ENCODE results near the gene WARS2. TPM values are rescaled to one million over a fixed set of nuclear protein-coding genes. Genes with fewer than 3 reads are reported as not detected.

WARS2 gene
- total RNA-seq, 2 experiments from 2014 or later, result 10.3 to 12.9 TPM

DNA sequence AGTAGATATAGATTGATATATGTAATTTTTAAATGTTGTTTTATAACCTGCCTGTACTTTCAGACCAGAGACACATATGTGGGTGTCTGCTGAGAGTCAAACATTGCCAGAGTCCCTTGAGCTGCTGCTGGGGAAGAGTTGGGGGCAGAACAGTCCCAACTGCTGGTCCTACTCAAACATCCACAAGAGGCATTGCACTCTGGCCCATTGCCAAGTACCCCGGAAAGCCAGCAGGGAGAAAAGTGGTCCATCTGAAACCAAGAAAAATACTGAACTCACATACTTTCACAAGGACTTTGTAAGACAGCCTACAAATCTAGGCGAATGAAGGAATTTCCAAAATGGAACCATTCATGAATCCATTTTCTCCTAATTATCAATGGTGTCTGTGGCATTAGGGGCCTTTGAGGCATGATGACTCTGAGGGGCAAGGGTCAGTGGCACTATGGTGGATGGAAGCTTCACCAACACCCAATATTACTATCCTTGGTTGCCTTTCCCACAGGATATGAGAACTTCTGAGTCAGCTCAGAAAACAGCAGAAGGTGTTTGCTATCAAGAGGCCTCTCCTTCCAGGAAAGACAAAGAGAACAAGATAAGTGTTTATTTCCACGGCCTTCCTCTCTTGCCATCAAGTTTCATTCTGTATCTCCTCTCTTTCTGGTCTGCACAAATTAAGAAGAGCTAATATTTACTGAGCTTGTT lies 145.0 kb downstream of the WARS2 start:
- no peak overlapping the region for H3K4me3 Mint-ChIP-seq
- H3K9me3 Mint-ChIP-seq, result peaks cover 2% of the 10 kb centered on the region
- H3K4me1 Mint-ChIP-seq, result no peaks in the 10 kb centered on the region
- DNase-seq, result no peak
- ChIA-PET POLR2A (no interaction called here), CTCF (interaction anchor here (1.4 kb wide), 1 partner anchor 14 kb away, joined by 3 read pairs; no protein-coding TSS in a partner anchor)
- peaks cover 83% of the 10 kb centered on the region for H3K27me3 Mint-ChIP-seq
- H3K27ac Mint-ChIP-seq, result no peak overlapping the region
- peaks cover 2% of the 10 kb centered on the region for H3K36me3 Mint-ChIP-seq (ENCODE audit: low read depth)

DNA sequence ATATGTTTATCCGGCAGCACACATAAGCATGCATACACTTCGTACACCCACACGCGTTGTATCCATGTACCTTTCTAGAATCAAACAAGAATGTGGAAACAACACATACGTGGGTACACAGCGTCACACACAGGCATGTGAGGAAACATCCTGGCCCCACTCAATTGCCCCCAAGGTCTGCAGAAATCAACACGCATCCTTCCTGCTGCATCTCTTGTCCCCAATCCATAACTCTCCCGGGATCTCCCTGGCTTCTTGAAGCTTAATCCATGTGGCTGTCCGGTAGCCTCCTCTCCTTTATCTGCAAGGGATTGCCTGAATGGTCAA lies 146.8 kb downstream of the WARS2 start:
- H3K4me3 Mint-ChIP-seq, result no peak overlapping the region
- ChIA-PET CTCF (interaction anchor here (1.0 kb wide), 2 partner anchors 12 to 13 kb away, joined by 3 read pairs; no protein-coding TSS in a partner anchor), POLR2A (no interaction called here)
- no peak for DNase-seq
- peaks cover 5% of the 10 kb centered on the region for H3K36me3 Mint-ChIP-seq (ENCODE audit: low read depth)
- H3K9me3 Mint-ChIP-seq, result peaks cover 2% of the 10 kb centered on the region
- no peaks in the 10 kb centered on the region for H3K4me1 Mint-ChIP-seq
- H3K27ac Mint-ChIP-seq, result no peak overlapping the region
- H3K27me3 Mint-ChIP-seq, result peaks cover 83% of the 10 kb centered on the region

DNA sequence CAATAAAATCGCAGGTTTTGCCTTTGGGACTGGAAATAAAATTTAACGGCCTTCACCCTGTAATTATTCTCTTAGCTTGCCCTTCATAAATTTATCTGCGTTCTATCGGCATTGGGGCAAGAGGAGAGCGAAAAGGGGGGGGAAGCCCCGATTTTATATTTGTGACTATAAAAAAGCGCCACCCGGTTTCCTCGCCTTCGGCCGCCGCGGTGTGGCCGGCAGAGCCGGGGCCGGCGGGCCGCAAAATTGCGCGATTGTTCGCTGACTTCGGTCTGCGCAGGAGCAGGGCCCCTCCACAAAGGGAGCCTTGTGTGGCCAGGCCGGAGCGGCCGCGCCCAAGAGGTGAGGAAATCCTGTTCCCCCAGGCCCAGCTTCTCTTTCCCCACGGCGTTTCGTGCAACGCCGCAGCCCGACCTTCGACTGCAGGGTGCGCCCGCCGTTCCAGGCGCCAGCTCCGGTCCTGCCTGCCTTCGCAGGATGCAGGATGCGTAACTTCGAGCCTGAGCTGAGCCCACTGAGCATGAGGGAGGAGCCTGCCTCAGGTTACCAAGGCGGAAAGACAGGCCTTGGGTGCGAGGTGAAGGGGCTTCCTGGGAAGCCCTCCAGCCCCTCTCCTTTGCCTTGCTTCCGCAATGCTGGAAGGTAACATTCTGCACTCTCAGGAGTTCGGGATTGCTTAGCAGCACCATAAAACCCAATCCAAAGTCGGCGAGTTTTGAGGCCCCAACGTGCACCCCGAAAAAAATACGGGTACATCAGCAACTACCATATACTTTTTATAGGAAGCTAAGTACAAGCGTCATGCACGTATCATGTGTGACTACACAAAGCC lies 147.4 kb downstream of the WARS2 start:
- POLR2A ChIA-PET, result no interaction called here
- CTCF ChIA-PET, result interaction anchor here (1.0 kb wide), 2 partner anchors 11 to 13 kb away, joined by 3 read pairs; no protein-coding TSS in a partner anchor
- no peak overlapping the region for H3K27ac Mint-ChIP-seq

DNA sequence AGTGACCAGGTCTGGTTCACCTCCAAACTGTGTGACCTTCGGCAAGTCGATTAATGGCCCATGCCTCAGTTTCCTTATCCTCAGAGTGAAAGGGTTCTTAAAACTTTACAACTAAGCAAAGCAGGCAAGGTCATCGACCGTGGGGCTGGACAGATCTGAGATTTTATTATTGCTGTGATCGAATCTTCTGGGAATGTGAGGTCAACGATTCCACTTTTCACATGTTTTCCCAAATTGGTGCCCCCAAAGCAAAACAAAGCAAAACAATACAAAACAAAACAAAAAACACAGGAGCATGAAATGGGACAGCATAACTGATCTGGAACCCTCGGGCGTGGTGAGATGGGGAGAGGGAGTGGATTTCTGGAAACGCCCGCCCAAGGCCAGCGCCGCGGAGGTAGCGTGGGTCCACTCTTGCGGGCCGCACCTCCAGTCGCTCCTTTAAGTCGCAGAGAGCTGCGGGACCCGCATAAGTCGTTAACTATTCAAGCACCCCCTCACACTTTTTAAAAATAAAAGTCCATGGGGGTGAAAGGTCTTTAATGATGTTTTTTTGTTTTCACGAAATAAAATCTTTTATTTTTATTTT lies 148.1 kb downstream of the WARS2 start:
- peaks cover 2% of the 10 kb centered on the region for H3K9me3 Mint-ChIP-seq
- ChIA-PET CTCF (no interaction called here), POLR2A (no interaction called here)
- peaks cover 8% of the 10 kb centered on the region for H3K36me3 Mint-ChIP-seq (ENCODE audit: low read depth)
- no peaks in the 10 kb centered on the region for H3K4me1 Mint-ChIP-seq
- H3K4me3 Mint-ChIP-seq, result no peak overlapping the region
- peaks cover 83% of the 10 kb centered on the region for H3K27me3 Mint-ChIP-seq
- no peak for DNase-seq
- H3K27ac Mint-ChIP-seq, result peak overlapping the region; percentile 33

More for the DNA sequence above, 147.4 kb downstream of the WARS2 start:
- Mint-ChIP-seq H3K4me1 (no peaks in the 10 kb centered on the region), H3K36me3 (ENCODE audit: low read depth) (peaks cover 8% of the 10 kb centered on the region), H3K4me3 (no peak overlapping the region), H3K9me3 (peaks cover 2% of the 10 kb centered on the region), H3K27me3 (peaks cover 83% of the 10 kb centered on the region)
- no peak for DNase-seq

DNA sequence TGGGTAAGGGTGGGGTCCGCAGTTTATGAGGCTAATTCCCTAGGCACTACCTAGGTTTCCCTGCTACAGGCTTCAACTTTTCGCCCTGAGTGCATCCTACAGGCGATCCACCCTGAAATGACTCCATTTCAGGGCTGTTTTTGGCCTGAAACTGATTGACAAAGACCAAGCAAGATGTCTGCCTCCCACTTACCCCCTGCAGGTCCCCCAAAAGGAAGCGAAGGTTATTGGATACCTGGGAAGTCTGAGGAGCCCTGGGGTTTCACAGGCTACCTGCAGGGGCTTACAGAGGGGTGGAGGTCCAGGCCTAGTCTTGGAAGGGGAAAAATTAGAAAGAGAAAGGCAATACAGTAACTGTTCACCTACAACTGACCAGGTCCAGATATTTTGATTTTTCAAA lies 149.0 kb downstream of the WARS2 start:
- DNase-seq, result no peak
- ChIA-PET CTCF (no interaction called here), POLR2A (no interaction called here)
- H3K4me1 Mint-ChIP-seq, result peaks cover 6% of the 10 kb centered on the region
- peaks cover 86% of the 10 kb centered on the region for H3K27me3 Mint-ChIP-seq
- peaks cover 8% of the 10 kb centered on the region for H3K36me3 Mint-ChIP-seq (ENCODE audit: low read depth)
- no peak overlapping the region for H3K4me3 Mint-ChIP-seq
- peaks cover 5% of the 10 kb centered on the region for H3K9me3 Mint-ChIP-seq
- H3K27ac Mint-ChIP-seq, result no peak overlapping the region

DNA sequence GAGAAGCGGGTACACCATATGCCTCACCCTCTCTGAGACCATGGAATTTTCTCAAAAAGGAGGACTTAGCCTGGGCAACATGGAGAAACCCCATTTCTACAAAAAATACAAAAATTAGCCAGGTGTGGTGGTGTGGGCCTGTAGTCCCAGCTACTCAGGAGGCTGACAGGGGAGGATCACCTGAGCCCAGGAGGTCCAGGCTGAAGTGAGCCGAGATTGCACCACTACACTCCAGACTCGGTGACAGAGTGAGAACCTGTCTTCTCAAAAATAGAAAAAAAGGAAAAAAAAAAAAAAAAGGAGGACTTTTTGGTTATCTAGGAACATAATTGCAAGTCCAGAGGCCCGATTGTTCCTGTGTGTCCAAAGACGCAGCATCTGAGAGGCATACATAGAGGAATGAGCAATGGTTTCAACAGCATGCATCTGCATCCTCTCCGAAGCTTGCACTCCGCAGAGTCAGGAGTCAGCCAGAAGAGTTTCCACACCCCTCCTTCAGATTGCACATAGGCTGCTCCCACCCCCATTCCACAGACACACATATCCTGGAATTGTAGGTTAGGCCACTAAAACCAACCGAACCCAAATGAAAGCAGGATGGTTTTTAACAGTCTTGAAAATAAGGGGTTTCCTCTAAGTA lies 149.8 kb downstream of the WARS2 start:
- POLR2A ChIA-PET, result no interaction called here
- Mint-ChIP-seq H3K4me3 (no peak overlapping the region), H3K9me3 (peaks cover 5% of the 10 kb centered on the region), H3K27ac (no peak overlapping the region), H3K27me3 (peaks cover 88% of the 10 kb centered on the region), H3K36me3 (ENCODE audit: low read depth) (peaks cover 8% of the 10 kb centered on the region), H3K4me1 (peaks cover 6% of the 10 kb centered on the region)
- no peak for DNase-seq
- CTCF ChIA-PET, result interaction anchor here (0.6 to 2.1 kb wide), 2 partner anchors 18 to 103 kb away, joined by 4 to 12 read pairs; no protein-coding TSS in a partner anchor

DNA sequence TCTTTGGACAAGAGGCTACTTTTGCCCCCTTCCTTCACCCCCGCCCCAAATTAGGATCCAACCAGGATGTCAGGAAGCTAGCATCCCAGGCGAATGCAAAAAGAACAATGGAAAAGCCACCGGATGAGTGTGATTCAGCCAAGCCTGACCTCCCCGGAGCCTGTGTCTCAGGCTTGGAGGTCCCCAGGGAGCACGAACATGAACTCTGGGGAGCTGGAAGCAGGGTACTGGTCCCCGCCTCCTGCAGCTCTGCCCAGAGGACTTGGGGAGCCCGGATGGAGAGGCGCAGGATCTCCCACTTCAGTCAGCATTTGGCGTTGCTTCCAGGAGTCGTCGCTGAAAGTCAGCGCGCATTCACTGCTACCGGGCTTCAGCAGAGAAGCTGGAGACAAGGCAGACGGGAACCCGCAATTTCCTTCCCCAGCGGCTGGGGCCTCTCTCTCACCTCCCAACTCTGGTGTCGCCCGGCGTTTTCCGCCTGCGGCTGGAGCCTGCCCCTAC lies 150.5 kb downstream of the WARS2 start:
- H3K27ac Mint-ChIP-seq, result no peak overlapping the region
- peaks cover 88% of the 10 kb centered on the region for H3K27me3 Mint-ChIP-seq
- POLR2A ChIA-PET, result no interaction called here
- CTCF ChIA-PET, result interaction anchor here (0.9 to 2.1 kb wide), 2 partner anchors 16 to 19 kb away, joined by 3 to 12 read pairs; no protein-coding TSS in a partner anchor
- DNase-seq, result no peak
- peaks cover 5% of the 10 kb centered on the region for H3K9me3 Mint-ChIP-seq
- peak overlapping the region; percentile 7 for H3K4me3 Mint-ChIP-seq
- peaks cover 6% of the 10 kb centered on the region for H3K4me1 Mint-ChIP-seq
- H3K36me3 Mint-ChIP-seq (ENCODE audit: low read depth), result peaks cover 8% of the 10 kb centered on the region

DNA sequence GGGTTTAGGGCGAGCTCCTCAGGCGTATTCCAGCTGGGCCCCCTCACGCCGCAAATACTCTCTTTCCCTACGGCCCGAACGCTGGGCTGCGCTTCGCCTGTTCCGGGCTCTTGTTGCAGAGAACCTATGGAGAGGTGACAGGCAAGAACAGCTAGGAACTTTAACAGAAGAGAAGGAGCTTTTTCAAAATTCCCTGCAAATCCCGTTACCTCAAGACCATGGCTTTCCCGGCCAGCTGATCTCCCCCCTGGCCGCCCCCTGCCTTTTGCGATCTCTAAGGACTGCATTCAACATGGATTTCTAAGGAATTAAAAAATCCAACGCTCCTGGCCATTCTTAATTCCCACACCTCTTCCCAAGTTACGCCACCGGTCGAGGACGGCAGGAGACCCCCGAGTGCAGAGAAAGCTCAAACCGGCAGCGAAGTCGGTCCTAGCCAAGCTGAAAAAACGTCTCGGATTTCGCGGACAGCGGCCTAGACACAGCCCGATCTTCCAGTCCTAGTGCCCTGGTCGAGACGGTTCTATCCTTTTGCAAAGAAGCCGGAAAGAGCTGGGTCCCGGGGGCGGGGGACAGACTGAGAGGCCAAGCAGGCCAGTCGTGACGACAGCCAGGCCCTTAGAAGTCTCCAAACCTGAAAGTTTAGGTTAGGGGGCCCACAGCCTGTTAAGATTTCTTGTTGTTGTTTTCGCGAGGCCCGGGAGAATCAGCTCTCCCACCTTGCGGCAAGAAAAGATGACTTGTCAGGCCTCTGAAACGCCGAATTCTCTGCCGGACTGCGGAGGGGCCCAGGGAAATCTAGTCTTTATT lies 151.2 kb downstream of the WARS2 start:
- Mint-ChIP-seq H3K9me3 (peaks cover 5% of the 10 kb centered on the region), H3K36me3 (ENCODE audit: low read depth) (peaks cover 8% of the 10 kb centered on the region), H3K4me1 (peaks cover 8% of the 10 kb centered on the region), H3K4me3 (peak overlapping the region; percentile 7), H3K27me3 (peaks cover 88% of the 10 kb centered on the region), H3K27ac (peak overlapping the region; percentile 41)
- no peak for DNase-seq
- CTCF ChIA-PET, result interaction anchor here (0.6 to 2.1 kb wide), 3 partner anchors 10 to 20 kb away, joined by 3 to 12 read pairs (median 3); no protein-coding TSS in a partner anchor
- POLR2A ChIA-PET, result no interaction called here

DNA sequence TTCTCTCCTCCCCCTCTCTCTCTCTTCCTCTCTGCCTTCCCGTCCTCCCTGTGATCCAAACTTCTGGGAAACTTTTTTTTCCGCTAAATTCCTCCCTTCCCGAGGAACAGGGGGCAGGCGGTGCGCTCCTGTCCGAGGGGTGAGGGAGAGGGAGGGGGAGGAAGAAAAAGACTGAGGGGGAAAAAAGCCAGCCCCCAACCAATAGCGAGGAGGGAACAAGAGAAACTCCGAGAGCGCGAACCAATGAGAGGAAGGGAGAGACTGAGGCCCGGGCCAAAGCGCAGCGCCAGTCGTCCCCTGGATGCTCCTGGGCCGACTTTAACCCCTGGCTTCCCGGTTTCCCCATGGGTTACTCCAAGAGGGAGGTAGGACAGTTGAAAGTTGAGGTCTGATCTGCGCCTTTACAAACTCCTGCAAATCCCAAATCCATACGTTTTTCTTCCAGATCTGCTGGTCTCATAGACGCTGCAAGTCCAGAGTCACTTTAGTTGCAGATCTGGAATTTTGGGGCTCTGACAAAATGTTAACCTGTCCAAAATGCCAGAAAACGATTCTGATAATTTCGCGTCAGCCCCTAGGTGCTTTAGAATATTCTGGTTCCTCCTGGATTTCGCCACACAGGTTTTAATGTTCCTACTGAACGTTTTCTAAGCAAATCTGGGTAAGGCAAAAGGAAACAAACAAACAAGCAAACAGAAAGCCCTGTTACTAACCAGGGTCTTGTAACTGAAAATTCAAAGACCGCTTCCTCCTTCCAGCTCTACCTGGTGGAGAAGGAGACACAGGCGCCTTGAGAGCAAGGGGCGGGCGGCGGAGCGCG lies 152.1 kb downstream of the WARS2 start, which contains the start of gene TBX15:
Gene TBX15, minus strand, starts transcription at position 158 of the 820 bp plus-strand sequence. CDS start 548 bp downstream, outside the sequence.
- Mint-ChIP-seq H3K27ac (peak within 1 kb of the TSS; percentile 57), H3K4me1 (peaks cover 11% of the 10 kb centered on the region), H3K9me3 (peaks cover 9% of the 10 kb centered on the region), H3K27me3 (peaks cover 88% of the 10 kb centered on the region), H3K36me3 (ENCODE audit: low read depth) (peaks cover 8% of the 10 kb centered on the region), H3K4me3 (peak within 1 kb of the TSS; percentile 44)
- ChIA-PET CTCF (interaction anchor here (0.6 to 2.1 kb wide), 2 partner anchors 10 to 20 kb away, joined by 3 to 12 read pairs; no protein-coding TSS in a partner anchor), POLR2A (no interaction called here)
- DNase-seq, result no peak

DNA sequence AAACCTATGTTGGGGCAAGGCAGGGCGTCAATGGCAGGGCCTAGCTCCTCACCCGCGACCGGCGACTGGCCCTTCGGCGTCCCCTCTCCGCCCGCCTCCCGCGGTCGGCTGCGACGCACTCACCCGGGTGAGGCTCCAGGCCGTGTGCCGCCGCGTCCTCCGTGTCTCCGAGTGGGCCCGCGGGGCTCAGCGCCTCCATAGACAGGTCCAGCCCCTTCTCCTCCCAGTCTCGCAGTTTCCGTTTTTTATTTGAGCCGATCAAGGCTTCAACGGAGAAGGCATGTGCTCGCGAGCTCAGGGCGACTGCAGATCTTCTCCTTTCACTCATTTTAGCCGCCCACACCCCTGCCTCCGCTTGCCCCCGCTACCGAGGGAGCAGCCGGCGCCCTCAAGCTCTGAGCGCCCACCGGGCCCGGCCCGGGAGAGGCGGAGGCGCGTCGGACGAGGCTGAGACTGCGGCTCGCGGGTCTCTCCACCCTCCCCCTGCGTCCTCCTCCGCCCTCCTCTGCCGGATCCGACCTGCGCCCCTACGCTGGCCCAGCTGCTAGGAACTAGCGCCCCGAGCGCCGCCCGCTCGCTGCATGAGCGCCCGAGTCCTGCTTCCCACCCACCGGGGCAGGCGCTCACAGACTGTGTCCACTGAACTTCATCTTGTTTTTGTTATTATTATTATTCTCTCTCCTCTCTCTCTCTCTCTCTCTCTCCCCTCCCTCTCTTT lies 152.8 kb downstream of the WARS2 start:
- Mint-ChIP-seq H3K27ac (no peak overlapping the region), H3K4me3 (peak overlapping the region; percentile 44), H3K4me1 (peaks cover 11% of the 10 kb centered on the region), H3K9me3 (peaks cover 11% of the 10 kb centered on the region), H3K27me3 (peaks cover 93% of the 10 kb centered on the region), H3K36me3 (ENCODE audit: low read depth) (peaks cover 8% of the 10 kb centered on the region)
- ChIA-PET POLR2A (interaction anchor here (0.6 kb wide), 1 partner anchor 157 kb away, joined by 7 read pairs; no protein-coding TSS in a partner anchor), CTCF (no interaction called here)
- no peak for DNase-seq
